Trophoblast cell (in vitro differentiated cells and primary cell): ENCODE data around the gene GCM1.

ENCODE experiments used
- DNase-seq, 2 donors: peaks; one replicate each; pipeline ENCODE4 v3.0.0-alpha.2; 2016
- H2AFZ ChIP-seq: 2 replicates; pipeline ENCODE4 v1.6.1; 2013; ENCODE audit warnings: low read length, moderate library complexity, mild to moderate bottlenecking; ENCODE audit not compliant: insufficient read depth, poor library complexity
- H2AK5ac ChIP-seq: 2 replicates; pipeline ENCODE4 v1.6.1; 2013; ENCODE audit warnings: mild to moderate bottlenecking, low read length
- H2BK120ac ChIP-seq: 2 replicates; pipeline ENCODE4 v1.6.1; 2013; ENCODE audit warnings: low read length, mild to moderate bottlenecking, moderate library complexity; ENCODE audit not compliant: insufficient read depth, poor library complexity
- H2BK12ac ChIP-seq: 2 replicates; pipeline ENCODE4 v1.6.1; 2013; ENCODE audit warnings: mild to moderate bottlenecking, low read length, moderate library complexity
- H2BK5ac ChIP-seq: 2 replicates; pipeline ENCODE4 v1.6.1; 2013; ENCODE audit warnings: low read length, low read depth, moderate library complexity, mild to moderate bottlenecking; ENCODE audit not compliant: poor library complexity
- H3K14ac ChIP-seq: 2 replicates; pipeline ENCODE4 v1.6.1; 2013; ENCODE audit warnings: mild to moderate bottlenecking, low read length
- H3K18ac ChIP-seq: 2 replicates; pipeline ENCODE4 v1.6.1; 2013; ENCODE audit warnings: mild to moderate bottlenecking, low read length
- H3K23ac ChIP-seq: 2 replicates; pipeline ENCODE4 v1.6.1; 2013; ENCODE audit warnings: low read length
- H3K27ac ChIP-seq: 2 replicates; pipeline ENCODE4 v1.5.1; 2013; ENCODE audit warnings: low read depth, mild to moderate bottlenecking, inconsistent platforms, low read length, moderate library complexity
- H3K27me3 ChIP-seq: 2 replicates; pipeline ENCODE4 v1.6.1; 2013; ENCODE audit warnings: inconsistent platforms, mild to moderate bottlenecking, low read length, moderate library complexity; ENCODE audit not compliant: insufficient read depth
- H3K36me3 ChIP-seq, 2 experiments: 1 replicate in 1 of 2; 2 replicates in 1 of 2; pipeline ENCODE4 v1.6.1; 2013; ENCODE audit warnings: low read length in 2 of 2, mild to moderate bottlenecking in 2 of 2, moderate library complexity in 1 of 2; ENCODE audit not compliant: insufficient read depth in 2 of 2, control insufficient read depth in 1 of 2
- H3K4ac ChIP-seq: 2 replicates; pipeline ENCODE4 v1.6.1; 2013; ENCODE audit warnings: low read depth, mild to moderate bottlenecking, low read length, moderate library complexity
- H3K4me1 ChIP-seq, 2 experiments: 1 replicate in 1 of 2; 2 replicates in 1 of 2; pipeline ENCODE4 v1.6.1; 2013; ENCODE audit warnings: low read length in 2 of 2, mild to moderate bottlenecking in 2 of 2, moderate library complexity in 1 of 2; ENCODE audit not compliant: insufficient read depth in 2 of 2, control insufficient read depth in 1 of 2
- H3K4me2 ChIP-seq: 2 replicates; pipeline ENCODE4 v1.6.1; 2013; ENCODE audit warnings: inconsistent platforms, mild to moderate bottlenecking, low read length, moderate library complexity
- H3K4me3 ChIP-seq: 2 replicates; pipeline ENCODE4 v1.5.1; 2013; ENCODE audit warnings: mild to moderate bottlenecking, low read depth, low read length, inconsistent platforms
- H3K79me1 ChIP-seq: one replicate; pipeline ENCODE4 v1.6.1; 2013; ENCODE audit warnings: low read length
- H3K79me2 ChIP-seq: 2 replicates; pipeline ENCODE4 v1.6.1; 2013; ENCODE audit warnings: low read length, mild to moderate bottlenecking; ENCODE audit not compliant: control insufficient read depth, insufficient read depth, poor library complexity
- H3K9ac ChIP-seq: 2 replicates; pipeline ENCODE4 v1.6.1; 2013; ENCODE audit warnings: mild to moderate bottlenecking, low read length
- H3K9me3 ChIP-seq: 2 replicates; pipeline ENCODE4 v1.6.1; 2013; ENCODE audit warnings: low read depth, mild to moderate bottlenecking, control low read depth, inconsistent platforms, low read length; ENCODE audit not compliant: insufficient read depth
- H4K12ac ChIP-seq: 2 replicates; pipeline ENCODE4 v1.6.1; 2013; ENCODE audit warnings: low read depth, mild to moderate bottlenecking, low read length, moderate library complexity
- H4K8ac ChIP-seq: 2 replicates; pipeline ENCODE4 v1.6.1; 2013; ENCODE audit warnings: low read depth, mild to moderate bottlenecking, low read length, moderate library complexity
- H4K91ac ChIP-seq: one replicate; pipeline ENCODE4 v1.6.1; 2013; ENCODE audit warnings: low read depth, mild to moderate bottlenecking, low read length, moderate library complexity
- WGBS: extraction: QIAGEN DNeasy Blood & Tissue Kit; methylation state at CpG from one replicate; pipeline ENCODE4 v1.1.7; 2013; ENCODE audit warnings: missing lambda C conversion rate; ENCODE audit not compliant: insufficient read length, insufficient coverage; ENCODE audit errors: extremely low coverage; 5-methylcytosine and 5-hydroxymethylcytosine counted together

GCM1 gene

DNA sequence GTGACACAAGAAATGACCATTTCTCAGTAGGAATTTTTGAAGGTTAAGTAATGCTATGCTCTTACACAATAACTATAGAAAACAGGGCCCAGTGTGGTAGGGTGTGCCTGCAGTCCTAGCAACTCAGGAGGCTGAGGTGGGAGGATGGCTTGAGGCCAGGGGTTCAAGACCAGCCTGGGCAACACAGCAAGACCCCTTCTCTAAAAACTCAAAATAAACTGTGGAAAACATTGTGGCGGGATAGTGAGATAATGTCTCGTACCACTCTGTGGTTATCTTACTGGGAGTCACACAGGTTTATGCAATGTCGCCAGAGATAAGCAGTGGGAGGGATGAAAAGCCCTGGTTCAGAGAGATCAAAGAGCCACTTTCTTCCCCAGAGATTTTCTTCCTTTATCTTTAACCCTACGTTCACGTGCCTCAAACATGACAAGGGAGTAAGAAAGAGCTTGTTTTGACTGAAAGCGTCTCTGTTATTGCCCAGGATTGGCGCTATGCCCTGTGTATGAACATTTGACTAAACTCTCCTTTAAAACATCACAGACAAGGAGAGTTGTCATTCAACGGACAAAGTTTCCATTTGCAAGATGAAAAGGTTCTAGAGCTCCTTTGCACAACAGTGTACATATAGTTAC is 13.9 kb downstream of the GCM1 start:
- Histone ChIP-seq H3K4me3 (no peak overlapping the region), H2BK12ac (no peak overlapping the region), H2AK5ac (no peak overlapping the region), H4K8ac (no peak overlapping the region), H3K23ac (no peak overlapping the region), H3K18ac (no peak overlapping the region), H2BK120ac (no peak overlapping the region), H4K91ac (no peak overlapping the region), H2AFZ (no peak overlapping the region), H3K79me1 (no peaks in the 10 kb centered on the region), H3K14ac (no peak overlapping the region), H4K12ac (no peak overlapping the region), H3K36me3 (peaks cover 0 to 3% of the 10 kb centered on the region in 2 experiments), H3K4me1 (no peaks in the 10 kb centered on the region), H3K27me3 (no peaks in the 10 kb centered on the region), H3K27ac (no peak overlapping the region), H3K9ac (no peak overlapping the region), H3K4ac (no peak overlapping the region), H3K4me2 (no peak overlapping the region), H3K79me2 (no peaks in the 10 kb centered on the region), H3K9me3 (peaks cover 6% of the 10 kb centered on the region), H2BK5ac (no peak overlapping the region)
- WGBS = no CpG with 5 or more reads among the region's 8 CpGs
- DNase-seq = peak in 1 of 2 donors; percentile 67

DNA sequence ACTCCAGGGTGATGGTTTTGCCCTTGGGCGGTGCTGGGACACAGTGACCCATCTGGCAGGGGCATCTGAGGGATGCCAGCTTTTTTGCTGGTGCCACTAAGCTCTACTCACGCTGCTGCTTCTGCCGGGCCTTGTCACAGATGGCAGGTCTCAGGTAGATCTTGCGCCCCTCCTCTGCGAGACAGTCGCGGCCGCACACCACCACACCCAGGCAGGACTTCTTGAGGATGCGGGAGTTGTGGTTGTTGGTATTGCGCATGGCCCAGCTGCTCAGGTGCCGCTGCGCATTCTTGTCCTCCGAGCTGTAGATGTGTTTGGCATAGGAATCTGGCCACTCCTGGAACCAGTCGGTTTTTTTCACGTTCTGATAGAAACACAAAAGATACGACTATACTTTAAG is 14.7 kb downstream of the GCM1 start:
- Histone ChIP-seq H3K4me3 (no peak overlapping the region), H3K18ac (no peak overlapping the region), H3K4me1 (no peaks in the 10 kb centered on the region), H2AK5ac (no peak overlapping the region), H3K9ac (no peak overlapping the region), H4K91ac (no peak overlapping the region), H3K27me3 (no peaks in the 10 kb centered on the region), H2BK12ac (no peak overlapping the region), H3K23ac (no peak overlapping the region), H3K79me1 (no peaks in the 10 kb centered on the region), H3K36me3 (peaks cover 0 to 3% of the 10 kb centered on the region in 2 experiments), H4K12ac (no peak overlapping the region), H2AFZ (no peak overlapping the region), H3K79me2 (no peaks in the 10 kb centered on the region), H3K27ac (no peak overlapping the region), H3K4ac (no peak overlapping the region), H2BK5ac (no peak overlapping the region), H2BK120ac (no peak overlapping the region), H4K8ac (no peak overlapping the region), H3K14ac (no peak overlapping the region), H3K9me3 (peaks cover 6% of the 10 kb centered on the region), H3K4me2 (no peak overlapping the region)
- no CpG with 5 or more reads among the region's 16 CpGs for WGBS
- DNase-seq = peak in 1 of 2 donors; percentile 48

DNA sequence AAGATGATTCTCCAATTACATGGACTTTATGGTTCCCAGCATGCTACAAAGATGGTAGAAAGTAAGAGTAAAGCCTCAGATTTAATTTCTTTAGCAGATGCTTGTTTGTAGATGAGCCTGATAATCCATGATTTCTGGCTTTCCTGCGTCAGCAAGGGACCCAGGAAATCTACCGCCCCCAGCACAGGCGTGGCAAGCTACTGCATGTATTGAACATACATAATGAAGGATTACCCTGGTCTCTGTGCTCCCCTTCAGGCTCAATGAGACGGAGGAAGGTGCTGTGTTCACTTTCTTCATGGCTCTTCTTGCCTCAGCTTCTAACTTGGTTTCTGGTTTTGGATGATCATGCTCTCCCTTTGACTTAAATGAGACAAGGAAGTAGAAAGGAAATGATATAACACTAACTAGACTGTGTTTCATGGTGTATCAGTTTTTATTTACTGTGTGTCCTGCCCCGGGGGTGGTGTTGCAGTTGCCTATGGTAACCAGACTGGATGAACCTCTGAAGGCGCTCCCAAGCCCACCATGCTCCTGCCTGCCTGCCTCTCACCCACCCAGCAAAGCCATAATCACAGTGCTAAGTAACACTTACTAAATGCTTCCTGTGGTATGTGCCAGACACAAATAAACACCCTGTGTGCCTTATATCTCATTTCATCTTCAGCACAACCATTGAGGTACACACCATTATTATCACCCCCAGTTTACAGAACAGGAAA is 17.9 kb downstream of the GCM1 start:
- peak in 1 of 2 donors; percentile 5 for DNase-seq
- no peak overlapping the region for H3K14ac ChIP-seq
- H3K79me1 ChIP-seq = no peaks in the 10 kb centered on the region
- no peak overlapping the region for H3K23ac ChIP-seq
- no peak overlapping the region for H3K4me2 ChIP-seq
- no peak overlapping the region for H3K9ac ChIP-seq
- H3K36me3 ChIP-seq = peaks cover 0 to 6% of the 10 kb centered on the region in 2 experiments
- no peak overlapping the region for H2BK120ac ChIP-seq
- H3K4me3 ChIP-seq = no peak overlapping the region
- no peaks in the 10 kb centered on the region for H3K4me1 ChIP-seq
- H3K27ac ChIP-seq = no peak overlapping the region
- H2BK5ac ChIP-seq = no peak overlapping the region
- no peak overlapping the region for H2AFZ ChIP-seq
- no peaks in the 10 kb centered on the region for H3K27me3 ChIP-seq
- WGBS = no CpG with 5 or more reads among the region's 6 CpGs
- H2AK5ac ChIP-seq = no peak overlapping the region
- H3K18ac ChIP-seq = no peak overlapping the region
- H3K9me3 ChIP-seq = peaks cover 6% of the 10 kb centered on the region
- no peaks in the 10 kb centered on the region for H3K79me2 ChIP-seq
- no peak overlapping the region for H2BK12ac ChIP-seq
- H3K4ac ChIP-seq = no peak overlapping the region
- no peak overlapping the region for H4K91ac ChIP-seq
- no peak overlapping the region for H4K8ac ChIP-seq
- no peak overlapping the region for H4K12ac ChIP-seq

DNA sequence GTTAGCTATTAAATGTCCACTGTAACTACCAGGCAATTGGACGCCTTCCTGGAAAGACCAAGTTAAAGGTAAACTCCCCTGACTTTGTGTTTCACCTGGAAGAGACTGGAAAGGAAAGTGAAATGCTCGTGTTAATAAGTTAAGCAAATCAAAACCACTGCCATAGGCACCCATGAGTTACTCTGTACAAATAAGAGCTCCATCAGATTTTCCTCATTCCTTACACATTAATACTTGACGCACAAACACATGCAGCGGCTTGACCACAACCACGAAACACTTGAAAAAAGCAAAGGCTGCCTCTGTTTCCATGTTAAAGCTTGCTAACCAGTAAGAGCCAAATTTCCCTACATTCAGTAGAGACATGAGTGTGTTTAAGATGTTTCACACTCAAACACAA is 19.8 kb downstream of the GCM1 start:
- Histone ChIP-seq H3K9ac (no peak overlapping the region), H3K79me1 (no peaks in the 10 kb centered on the region), H4K8ac (no peak overlapping the region), H4K12ac (no peak overlapping the region), H3K27me3 (no peaks in the 10 kb centered on the region), H3K4me1 (no peaks in the 10 kb centered on the region), H4K91ac (no peak overlapping the region), H3K4me2 (no peak overlapping the region), H2AK5ac (no peak overlapping the region), H3K4ac (no peak overlapping the region), H3K27ac (no peak overlapping the region), H3K9me3 (peaks cover 5% of the 10 kb centered on the region), H2AFZ (no peak overlapping the region), H3K23ac (no peak overlapping the region), H3K79me2 (no peaks in the 10 kb centered on the region), H3K4me3 (no peak overlapping the region), H3K14ac (no peak overlapping the region), H3K36me3 (peaks cover 0 to 6% of the 10 kb centered on the region in 2 experiments), H2BK5ac (no peak overlapping the region), H3K18ac (no peak overlapping the region), H2BK12ac (no peak overlapping the region), H2BK120ac (no peak overlapping the region)
- WGBS = no CpG with 5 or more reads among the region's 5 CpGs
- DNase-seq = peak in 1 of 2 donors; percentile 47
